AG04450 (cell line): ENCODE measurements around the gene PDZD2. TPM values are rescaled to one million over a fixed set of nuclear protein-coding genes. Genes with fewer than 3 reads are reported as not detected.

ENCODE experiments used
- CTCF ChIA-PET: fragments of 300-600, 350-600 bp; formaldehyde crosslinking; extraction: SDS; loops from one replicate; lab custom pipeline; 2022; ENCODE audit warnings: antibody characterized with exemption, inconsistent platforms; lab: Charles Lee
- POLR2A ChIA-PET: fragments of 350-600 bp; formaldehyde crosslinking; extraction: SDS; loops from one replicate; lab custom pipeline; 2021; ENCODE audit warnings: antibody characterized with exemption, inconsistent platforms; lab: Yijun Ruan, JAX
- DNase-seq: peaks from one replicate; pipeline ENCODE4 v3.0.0-alpha.2; 2011; ENCODE audit warnings: low read depth, low spot score
- H3K27ac ChIP-seq: one replicate; pipeline ENCODE4 v1.5.1; 2012; ENCODE audit warnings: low read depth, low read length, control low read depth
- H3K27me3 ChIP-seq: one replicate; pipeline ENCODE4 v1.6.0; 2012; ENCODE audit warnings: low read length; ENCODE audit not compliant: control insufficient read depth, insufficient read depth
- H3K4me3 ChIP-seq: 2 replicates; pipeline ENCODE4 v1.5.1; 2011; ENCODE audit warnings: mild to moderate bottlenecking, low read depth, low read length, control low read depth
- H3K9me3 ChIP-seq: 2 replicates; pipeline ENCODE4 v1.5.1; 2012; ENCODE audit warnings: low read length; ENCODE audit not compliant: control insufficient read depth, insufficient read depth
- CTCF ChIP-seq: IDR thresholded peaks from 2 replicates; pipeline ENCODE4 v1.5.1; 2011; ENCODE audit warnings: low read depth, low read length, control low read depth, inconsistent platforms
- polyA plus RNA-seq: library from polyadenylated mRNA; depleted of rRNA; stranded (reverse); fragments of >200 nt; gene quantifications from 2 replicates; pipeline ENCODE4 v1.2.3, GENCODE V29; 2011

Gene PDZD2
- polyA plus RNA-seq, 1 experiment = 0.40 TPM

- CTCF ChIA-PET = interaction anchor here (1.0 to 1.1 kb wide), 2 partner anchors 8 to 87 kb away, joined by 3 read pairs; no protein-coding TSS in a partner anchor
- Histone ChIP-seq H3K27ac (no peak overlapping the region), H3K4me3 (no peak overlapping the region), H3K9me3 (no peaks in the 10 kb centered on the region; the same call in 1 of the 2 replicates), H3K27me3 (no peaks in the 10 kb centered on the region)
- POLR2A ChIA-PET = no interaction called here
- TF ChIP-seq CTCF = no peak
- DNase-seq = no peak
Observed at GRCh38 chr5:32143617-32144377, 504.9 kb downstream of the PDZD2 start.

GRCh38 chr5:32144378-32145207 lies 505.7 kb downstream of the PDZD2 start:
- no peak for DNase-seq
- H3K9me3 ChIP-seq = no peaks in the 10 kb centered on the region; the same call in 1 of the 2 replicates
- ChIA-PET CTCF (interaction anchor here (0.6 to 1.1 kb wide), 3 partner anchors 7 to 88 kb away, joined by 3 read pairs; no protein-coding TSS in a partner anchor), POLR2A (no interaction called here)
- H3K27ac ChIP-seq = no peak overlapping the region
- no peak for TF ChIP-seq CTCF
- H3K4me3 ChIP-seq = no peak overlapping the region
- H3K27me3 ChIP-seq = no peaks in the 10 kb centered on the region

- POLR2A ChIA-PET = interaction anchor here (0.6 kb wide), 1 partner anchor 7 kb away, joined by 3 read pairs; no protein-coding TSS in a partner anchor
- CTCF ChIA-PET = interaction anchor here (0.6 kb wide), 1 partner anchor 87 kb away, joined by 3 read pairs; no protein-coding TSS in a partner anchor
- Histone ChIP-seq H3K9me3 (no peaks in the 10 kb centered on the region; the same call in 1 of the 2 replicates), H3K27ac (no peak overlapping the region), H3K27me3 (no peaks in the 10 kb centered on the region), H3K4me3 (no peak overlapping the region)
- no peak for DNase-seq
- TF ChIP-seq CTCF = no peak
Observed at GRCh38 chr5:32145378-32145777, 506.4 kb downstream of the PDZD2 start.

- no peak for TF ChIP-seq CTCF
- Histone ChIP-seq H3K4me3 (no peak overlapping the region), H3K27me3 (no peaks in the 10 kb centered on the region), H3K9me3 (no peaks in the 10 kb centered on the region; the same call in 1 of the 2 replicates), H3K27ac (no peak overlapping the region)
- CTCF ChIA-PET = no interaction called here
- POLR2A ChIA-PET = no interaction called here
- no peak for DNase-seq
Observed at GRCh38 chr5:32147236-32147635, 508.3 kb downstream of the PDZD2 start.
